Activated B cell treated with CpG ODN at 0.5 μM for 24 hours (primary cell): ENCODE data around the gene CD244. TPM values are rescaled to one million over a fixed set of nuclear protein-coding genes. Genes with fewer than 3 reads are reported as not detected.

Experiments used
- ATAC-seq: fragments of 200-7000 bp; cut with Tn5 transposase; one replicate; pipeline ENCODE4 v1.10.0; 2021; ENCODE audit warnings: low read depth, mild to moderate bottlenecking, moderate library complexity
- CTCF ChIA-PET: fragments of 350-600 bp; sonication (Branson Sonifier 250); formaldehyde crosslinking; loops from one replicate; lab custom pipeline; 2021; ENCODE audit warnings: antibody characterized with exemption; lab: Charles Lee
- POLR2A ChIA-PET: fragments of 350-600 bp; sonication (Branson Sonifier 250); formaldehyde crosslinking; loops from one replicate; lab custom pipeline; 2021; ENCODE audit warnings: antibody characterized with exemption; lab: Charles Lee
- DNase-seq: peaks from one replicate; pipeline ENCODE4 v3.0.0; 2022
- H3K27ac Mint-ChIP-seq: one replicate; pipeline ENCODE4 v1.8.0; 2020; ENCODE audit warnings: mixed read lengths
- H3K27me3 Mint-ChIP-seq: one replicate; pipeline ENCODE4 v1.8.0; 2021; ENCODE audit warnings: mixed read lengths
- H3K36me3 Mint-ChIP-seq: one replicate; pipeline ENCODE4 v1.8.0; 2021; ENCODE audit warnings: low read depth, mixed read lengths
- H3K4me1 Mint-ChIP-seq: one replicate; pipeline ENCODE4 v1.8.0; 2021; ENCODE audit warnings: mixed read lengths
- H3K4me3 Mint-ChIP-seq: one replicate; pipeline ENCODE4 v1.8.0; 2020; ENCODE audit warnings: mild to moderate bottlenecking, mixed read lengths
- H3K9me3 Mint-ChIP-seq: one replicate; pipeline ENCODE4 v1.8.0; 2020; ENCODE audit warnings: mixed read lengths
- CTCF ChIP-seq: fragments of 200-600 bp; IDR thresholded peaks from one replicate; pipeline ENCODE4 v1.8.0; 2022; ENCODE audit warnings: antibody characterized with exemption, mild to moderate bottlenecking
- intact Hi-C: fragments of 100-400 bp; cut with micrococcal nuclease; formaldehyde crosslinking; loops from one replicate; pipeline ENCODE4 v1.15.1; 2024
- total RNA-seq: library from RNA; stranded (reverse); gene quantifications from 2 replicates; pipeline ENCODE4 v1.2.3, GENCODE V29; 2022

CD244 gene
- total RNA-seq, 1 donor from 2014 or later = not detected

GRCh38 chr1:160781914-160782689, 80.6 kb downstream of the CD244 start:
- TF ChIP-seq CTCF = no peak
- intact Hi-C loops = loop anchor here (1.0 kb wide), 2 partner anchors 8 to 14 kb away; partner anchors contain the start of gene LY9

GRCh38 chr1:160781186-160781766, 81.4 kb downstream of the CD244 start:
- POLR2A ChIA-PET = interaction anchor here (1.0 to 3.4 kb wide), 4 partner anchors 9 to 41 kb away, joined by 3 to 52 read pairs (median 16); partner anchors contain the start of gene LY9
- no peaks in the 10 kb centered on the region for H3K9me3 Mint-ChIP-seq
- CTCF ChIA-PET = interaction anchor here (1.4 to 4.7 kb wide), 9 partner anchors 8 to 209 kb away, joined by 3 to 46 read pairs (median 16); partner anchors contain the start of genes ITLN2 and LY9
- H3K27ac Mint-ChIP-seq = peak overlapping the region; percentile 89
- H3K36me3 Mint-ChIP-seq = no peaks in the 10 kb centered on the region
- no peaks in the 10 kb centered on the region for H3K27me3 Mint-ChIP-seq
- TF ChIP-seq CTCF = no peak
- DNase-seq = no peak
- H3K4me3 Mint-ChIP-seq = peak overlapping the region; percentile 12
- ATAC-seq = no peak
- intact Hi-C loops = no loop called here
- peaks cover 68% of the 10 kb centered on the region for H3K4me1 Mint-ChIP-seq

More at GRCh38 chr1:160781914-160782689, 80.6 kb downstream of the CD244 start:
- peak overlapping the region; percentile 89 for H3K27ac Mint-ChIP-seq
- H3K9me3 Mint-ChIP-seq = no peaks in the 10 kb centered on the region
- H3K4me3 Mint-ChIP-seq = peak overlapping the region; percentile 36
- ChIA-PET CTCF (interaction anchor here (1.0 to 4.7 kb wide), 10 partner anchors 8 to 208 kb away, joined by 3 to 46 read pairs (median 13); partner anchors contain the start of genes ITLN2 and LY9), POLR2A (interaction anchor here (0.6 to 3.4 kb wide), 10 partner anchors 8 to 315 kb away, joined by 3 to 52 read pairs (median 4); partner anchors contain the start of gene LY9)
- H3K27me3 Mint-ChIP-seq = no peaks in the 10 kb centered on the region
- peaks cover 60% of the 10 kb centered on the region for H3K4me1 Mint-ChIP-seq
- no peaks in the 10 kb centered on the region for H3K36me3 Mint-ChIP-seq
- ATAC-seq (peak; percentile 88), DNase-seq (no peak)

GRCh38 chr1:160780398-160780755, 82.3 kb downstream of the CD244 start:
- Mint-ChIP-seq H3K4me1 (peaks cover 77% of the 10 kb centered on the region), H3K4me3 (no peak overlapping the region), H3K9me3 (no peaks in the 10 kb centered on the region), H3K27ac (peak overlapping the region; percentile 30), H3K27me3 (no peaks in the 10 kb centered on the region), H3K36me3 (no peaks in the 10 kb centered on the region)
- CTCF ChIA-PET = interaction anchor here (0.6 to 4.7 kb wide), 12 partner anchors 10 to 172 kb away, joined by 3 to 46 read pairs (median 9); partner anchors contain the start of genes ITLN2 and LY9
- intact Hi-C loops = no loop called here
- DNase-seq (no peak), ATAC-seq (no peak)
- POLR2A ChIA-PET = interaction anchor here (0.6 to 3.4 kb wide), 4 partner anchors 10 to 949 kb away, joined by 3 to 52 read pairs (median 16); partner anchors contain the start of gene LY9
- TF ChIP-seq CTCF = no peak

Other genes starting within 250 kb of the CD244 start
- gene SLAMF1, start 215.8 kb downstream of the CD244 start, total RNA-seq = 85.7 and 91.7 TPM in 2 replicates
- gene CD48, start 151.1 kb downstream of the CD244 start, total RNA-seq = 200 and 202 TPM in 2 replicates
- gene SLAMF7, start 123.6 kb downstream of the CD244 start, total RNA-seq = 99.2 and 119 TPM in 2 replicates
- gene LY9, start 66.7 kb downstream of the CD244 start, total RNA-seq = 63.6 and 71.6 TPM in 2 replicates
- gene ITLN1, start 22.3 kb upstream of the CD244 start, total RNA-seq = not detected in 2 replicates
- not detected in 2 replicates for gene ITLN2, start 91.9 kb upstream of the CD244 start, total RNA-seq
- gene F11R, start 158.3 kb upstream of the CD244 start, total RNA-seq = 11.1 and 11.6 TPM in 2 replicates
- 69.8 and 70.2 TPM in 2 replicates for gene TSTD1, start 176.1 kb upstream of the CD244 start, total RNA-seq
- gene USF1, start 183.1 kb upstream of the CD244 start, total RNA-seq = 134 and 143 TPM in 2 replicates
- gene ARHGAP30, start 207.0 kb upstream of the CD244 start, total RNA-seq = 154 and 158 TPM in 2 replicates
- gene NECTIN4, start 226.7 kb upstream of the CD244 start, total RNA-seq = not detected in 2 replicates
- gene KLHDC9, start 235.5 kb upstream of the CD244 start, total RNA-seq = 2.9 and 3.6 TPM in 2 replicates